PFSK-1 (cell line): ENCODE results near the gene ST3GAL6.

Source experiments
- FOXP2 ChIP-seq: optimal IDR thresholded peaks from 2 replicates; pipeline ENCODE3; 2011; ENCODE audit warnings: borderline replicate concordance, control low read depth, inconsistent platforms; ENCODE audit not compliant: insufficient read depth; ENCODE audit errors: extremely low read length, extremely low read depth
- POLR2AphosphoS5 ChIP-seq: IDR thresholded peaks from 2 replicates; pipeline ENCODE4 v1.6.1; 2012; ENCODE audit warnings: low read depth, mild to moderate bottlenecking, control low read depth, low read length, moderate library complexity
- REST ChIP-seq, 2 experiments: IDR thresholded peaks; 2 replicates each; pipeline versions ENCODE4 v1.6.1 to v1.8.0; 2011 to 2012; ENCODE audit warnings: low read depth in 2 of 2, low read length in 2 of 2, control low read depth in 1 of 2, inconsistent platforms in 1 of 2, mild to moderate bottlenecking in 1 of 2, moderate library complexity in 1 of 2; ENCODE audit not compliant: insufficient read depth in 1 of 2
- SIN3A ChIP-seq: IDR thresholded peaks from 2 replicates; pipeline ENCODE4 v1.6.1; 2012; ENCODE audit warnings: mild to moderate bottlenecking, low read length, moderate library complexity, borderline replicate concordance; ENCODE audit not compliant: insufficient read depth
- TAF1 ChIP-seq: IDR thresholded peaks from 2 replicates; pipeline ENCODE4 v1.6.1; 2012; ENCODE audit warnings: low read length, control low read depth, borderline replicate concordance; ENCODE audit not compliant: insufficient read depth

ST3GAL6 gene

DNA sequence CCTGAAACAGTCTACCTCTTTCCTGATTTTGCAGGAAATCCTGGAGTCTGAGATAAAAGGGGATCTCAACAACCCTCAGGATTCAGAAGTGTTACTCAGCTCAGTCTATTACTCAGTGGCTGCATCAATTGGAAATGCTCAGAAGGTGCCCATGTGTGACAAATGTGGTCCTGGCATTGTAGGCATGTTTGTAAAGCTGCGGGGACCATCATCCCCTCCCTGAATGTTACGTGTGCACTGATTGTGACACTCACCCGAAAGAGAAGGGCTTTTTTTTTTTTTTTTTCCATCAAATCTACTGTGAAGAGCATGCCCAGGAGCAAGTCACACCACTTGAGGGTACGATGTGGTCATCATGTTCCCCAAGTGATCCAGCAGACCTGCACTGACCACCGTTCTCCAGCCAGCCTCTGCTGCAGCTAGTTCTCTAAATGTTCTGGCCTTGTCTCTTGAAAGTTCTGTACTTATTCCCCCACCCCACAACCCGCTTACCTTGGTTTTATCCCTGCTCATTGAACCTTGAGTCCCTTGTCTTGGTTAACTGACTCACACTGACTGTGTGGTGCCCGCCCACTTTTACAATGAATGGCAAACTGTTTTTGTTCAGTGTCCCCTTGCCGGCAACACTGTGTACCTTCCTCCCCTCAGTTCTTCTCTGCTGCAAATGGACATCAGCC lies 19.8 kb downstream of the ST3GAL6 start:
- TF ChIP-seq SIN3A (no peak), FOXP2 (no peak), TAF1 (no peak), POLR2AphosphoS5 (no peak), REST (IDR thresholded peaks at IDR 0.05; ENCODE audit: insufficient read depth in 1 of 2, low read depth in 2 of 2, low read length in 2 of 2) (no peak)

DNA sequence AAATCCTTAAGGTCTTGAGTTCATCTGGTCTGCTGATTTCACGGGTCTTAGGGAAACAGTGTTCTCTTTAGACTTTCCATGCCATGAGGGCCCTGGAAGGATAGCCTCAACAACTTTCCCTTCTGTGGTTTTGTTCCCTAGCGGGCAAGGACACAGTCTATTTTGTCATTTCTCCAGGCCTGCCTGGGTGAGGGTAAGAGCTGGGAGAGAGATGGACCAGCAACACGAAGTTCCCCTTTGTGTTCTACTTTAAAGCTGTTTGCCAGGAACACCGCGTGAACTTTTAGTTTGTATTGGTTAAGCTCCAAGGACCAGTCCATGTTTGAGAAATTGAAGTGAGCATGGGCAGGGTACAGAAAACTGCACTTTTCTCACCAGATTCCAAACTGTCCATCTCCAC lies 20.9 kb downstream of the ST3GAL6 start:
- TF ChIP-seq POLR2AphosphoS5 (no peak), REST (IDR thresholded peaks at IDR 0.05; ENCODE audit: insufficient read depth in 1 of 2, low read depth in 2 of 2, low read length in 2 of 2) (no peak), TAF1 (no peak), SIN3A (no peak), FOXP2 (no peak)

GRCh38 chr3:98784666-98785600 lies 21.8 kb downstream of the ST3GAL6 start:
- TF ChIP-seq TAF1 = no peak
- no peak for TF ChIP-seq SIN3A
- no peak for TF ChIP-seq REST (IDR thresholded peaks at IDR 0.05; ENCODE audit: insufficient read depth in 1 of 2, low read depth in 2 of 2, low read length in 2 of 2)
- TF ChIP-seq POLR2AphosphoS5 = no peak
- no peak for TF ChIP-seq FOXP2

DNA sequence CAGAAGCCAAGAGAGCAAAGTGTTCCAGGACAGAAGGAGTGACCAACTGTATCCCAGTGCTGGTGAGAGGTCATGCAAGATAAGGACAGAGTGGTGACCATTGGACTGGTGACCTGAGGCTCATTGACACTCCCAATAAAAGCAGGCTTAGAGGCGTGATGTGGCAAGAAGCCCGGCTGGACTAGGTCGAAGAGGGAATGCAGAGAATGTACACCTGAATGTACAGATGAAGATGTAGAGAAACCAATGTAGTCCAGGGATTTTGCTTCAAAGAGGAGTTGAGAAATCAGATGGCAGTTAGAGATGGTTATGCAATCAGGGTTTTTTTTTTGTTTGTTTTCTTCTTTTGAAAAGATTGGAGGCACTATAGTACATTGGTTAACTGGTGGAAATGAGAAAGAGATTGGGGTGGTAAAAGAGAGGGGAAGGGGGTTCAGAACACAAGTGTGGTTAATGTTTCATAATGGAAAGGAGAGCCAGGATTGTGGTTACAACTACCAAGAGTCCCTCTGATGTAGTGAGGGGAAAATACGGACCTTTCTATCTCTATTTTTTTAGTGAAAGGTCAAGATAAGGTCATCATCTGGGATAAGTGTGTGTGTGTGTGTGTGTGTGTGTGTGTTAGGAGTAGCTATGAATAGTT lies 23.3 kb downstream of the ST3GAL6 start:
- no peak for TF ChIP-seq REST (IDR thresholded peaks at IDR 0.05; ENCODE audit: insufficient read depth in 1 of 2, low read depth in 2 of 2, low read length in 2 of 2)
- TF ChIP-seq FOXP2 = no peak
- TF ChIP-seq POLR2AphosphoS5 = no peak
